Gastroesophageal sphincter (tissue), 4 donors: Measurements from ENCODE around the gene SEC11C. TPM values are rescaled to one million over a fixed set of nuclear protein-coding genes. Genes with fewer than 3 reads are reported as not detected.

Experiments used
- ATAC-seq: fragments of 150-250 bp; one replicate; pipeline ENCODE4 v1.9.1; 2016; ENCODE audit warnings: mild to moderate bottlenecking, moderate library complexity
- H3K27ac ChIP-seq, 4 donors: fragments of 200-600 bp; sonication (generic) in 3 of 4; 1 replicate in 3 of 4; 2 replicates in 1 of 4; pipeline ENCODE4 v1.5.1; 2016 to 2019
- H3K27me3 ChIP-seq: fragments of 200-600 bp; sonication (generic); one replicate; pipeline ENCODE4 v1.5.1; 2019
- H3K36me3 ChIP-seq, 2 donors: fragments of 200-600 bp; sonication (generic); one replicate each; pipeline ENCODE4 v1.5.1; 2019; ENCODE audit warnings: control low read depth in 1 of 2
- H3K4me1 ChIP-seq, 3 donors: fragments of 200-600 bp; sonication (generic); 1 replicate in 2 of 3; 2 replicates in 1 of 3; pipeline ENCODE4 v1.5.1; 2016 to 2019; ENCODE audit warnings: control low read depth in 2 of 3
- H3K4me3 ChIP-seq, 2 donors: fragments of 200-600 bp; sonication (generic); one replicate each; pipeline ENCODE4 v1.5.1; 2019; ENCODE audit warnings: mild to moderate bottlenecking in 1 of 2, moderate library complexity in 1 of 2
- H3K9me3 ChIP-seq, 3 donors: fragments of 200-600 bp; sonication (generic); one replicate each; pipeline ENCODE4 v1.5.1; 2017 to 2019; ENCODE audit warnings: control low read depth in 2 of 3
- CTCF ChIP-seq, 4 experiments: fragments of 200-600 bp in 2 of 4; fragments of 450-650 bp in 2 of 4; sonication (generic) in 1 of 4; IDR thresholded peaks; one replicate each; pipeline ENCODE4 v1.5.1; 2017 to 2019; ENCODE audit warnings: antibody characterized with exemption in 4 of 4, mild to moderate bottlenecking in 2 of 4, moderate library complexity in 2 of 4
- EP300 ChIP-seq: sonication (generic); formaldehyde crosslinking; IDR thresholded peaks from one replicate; pipeline ENCODE4 v1.6.1; 2017; ENCODE audit warnings: antibody characterized with exemption, mild to moderate bottlenecking
- POLR2A ChIP-seq, 2 donors: fragments of 450-650 bp; IDR thresholded peaks; one replicate each; pipeline ENCODE4 v1.6.1; 2017; ENCODE audit warnings: antibody characterized with exemption in 2 of 2, mild to moderate bottlenecking in 2 of 2, moderate library complexity in 1 of 2
- POLR2AphosphoS5 ChIP-seq: sonication (generic); formaldehyde crosslinking; IDR thresholded peaks from one replicate; pipeline ENCODE4 v1.6.1; 2017; ENCODE audit warnings: antibody characterized with exemption
- WGBS, 2 donors: methylation state at CpG; one replicate each; pipeline ENCODE4 v1.1.5; 2018; ENCODE audit warnings: low coverage in 1 of 2; 5-methylcytosine and 5-hydroxymethylcytosine counted together
- total RNA-seq, 4 donors: library from RNA; depleted of rRNA; stranded (reverse); fragments of >200 nt; gene quantifications; one replicate each; pipeline ENCODE4 v1.1.0, GENCODE V29; 2016

The SEC11C gene
- total RNA-seq, 4 donors from 2014 or later, result 14.7 to 25.2 (median 21.6) TPM

DNA sequence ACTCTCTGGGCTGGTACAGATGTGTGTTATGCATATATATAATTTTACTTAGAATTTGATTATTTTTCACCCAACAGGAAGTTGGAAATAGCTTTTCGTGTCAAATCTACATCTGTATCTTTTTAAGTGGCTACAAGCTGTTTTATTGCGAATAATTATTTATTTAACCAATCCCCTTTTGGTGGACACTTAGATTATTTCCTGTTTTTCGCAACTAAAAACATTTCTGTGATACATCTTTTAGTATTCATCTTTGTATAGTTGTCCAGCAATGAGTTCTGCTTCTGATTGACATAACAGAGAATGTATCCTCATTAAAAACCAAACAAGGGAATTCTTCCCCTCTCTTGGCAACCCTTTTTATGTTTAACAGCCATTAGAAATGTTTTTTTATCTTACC is 16.6 kb downstream of the SEC11C start:
- no peaks in the 10 kb centered on the region for H3K4me1 ChIP-seq
- no peak overlapping the region for H3K4me3 ChIP-seq
- TF ChIP-seq POLR2AphosphoS5, result no peak
- no peak for TF ChIP-seq CTCF (IDR thresholded peaks at IDR 0.05)
- TF ChIP-seq POLR2A (IDR thresholded peaks at IDR 0.05), result no peak
- TF ChIP-seq EP300, result no peak
- no peak for ATAC-seq
- WGBS, 2 donors, result 94 to 96% methylated on average over 3 of the region's 3 CpGs
- no peaks in the 10 kb centered on the region for H3K9me3 ChIP-seq
- H3K27me3 ChIP-seq, result no peaks in the 10 kb centered on the region
- no peak overlapping the region for H3K27ac ChIP-seq
- peaks cover 0 to 81% of the 10 kb centered on the region in 2 donors for H3K36me3 ChIP-seq

DNA sequence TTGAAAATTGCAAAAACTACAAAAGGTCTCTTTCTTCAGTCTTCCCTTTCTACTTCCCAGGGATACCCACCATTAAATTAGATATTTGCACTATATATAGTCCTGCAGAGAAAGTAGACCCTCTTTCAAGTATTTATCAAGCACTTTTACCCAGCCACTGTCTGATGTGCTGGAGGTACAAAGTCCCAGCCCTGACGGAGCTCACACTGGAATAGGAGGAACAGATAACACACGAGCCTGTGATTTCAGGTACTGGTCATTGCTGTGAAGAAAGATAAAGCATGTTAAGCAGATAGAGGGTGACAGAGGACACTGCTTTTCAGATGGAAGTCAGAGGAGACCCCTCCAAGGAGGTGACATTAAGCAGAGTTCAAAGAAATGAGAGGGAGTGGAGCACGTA is 19.6 kb downstream of the SEC11C start:
- TF ChIP-seq POLR2A (IDR thresholded peaks at IDR 0.05) (no peak), EP300 (no peak)

GRCh38 chr18:59159986-59160385 is 20.3 kb downstream of the SEC11C start:
- TF ChIP-seq POLR2AphosphoS5, result no peak
- no peak for TF ChIP-seq CTCF (IDR thresholded peaks at IDR 0.05)
- no peak for TF ChIP-seq POLR2A (IDR thresholded peaks at IDR 0.05)
- TF ChIP-seq EP300, result no peak
- Histone ChIP-seq H3K9me3 (no peaks in the 10 kb centered on the region), H3K4me1 (no peaks in the 10 kb centered on the region), H3K27ac (no peak overlapping the region), H3K36me3 (peaks cover 0 to 45% of the 10 kb centered on the region in 2 donors), H3K4me3 (no peak overlapping the region), H3K27me3 (no peaks in the 10 kb centered on the region)
- no peak for ATAC-seq
- WGBS, 2 donors, result 86 to 91% methylated on average over 7 to 10 of the region's 10 CpGs

More for the DNA sequence above, 19.6 kb downstream of the SEC11C start:
- Histone ChIP-seq H3K27me3 (no peaks in the 10 kb centered on the region), H3K9me3 (no peaks in the 10 kb centered on the region), H3K4me1 (no peaks in the 10 kb centered on the region), H3K4me3 (no peak overlapping the region), H3K27ac (no peak overlapping the region), H3K36me3 (peaks cover 0 to 52% of the 10 kb centered on the region in 2 donors)
- no peak for ATAC-seq
- WGBS, 2 donors, result 79 to 84% methylated on average over 2 to 3 of the region's 3 CpGs

DNA sequence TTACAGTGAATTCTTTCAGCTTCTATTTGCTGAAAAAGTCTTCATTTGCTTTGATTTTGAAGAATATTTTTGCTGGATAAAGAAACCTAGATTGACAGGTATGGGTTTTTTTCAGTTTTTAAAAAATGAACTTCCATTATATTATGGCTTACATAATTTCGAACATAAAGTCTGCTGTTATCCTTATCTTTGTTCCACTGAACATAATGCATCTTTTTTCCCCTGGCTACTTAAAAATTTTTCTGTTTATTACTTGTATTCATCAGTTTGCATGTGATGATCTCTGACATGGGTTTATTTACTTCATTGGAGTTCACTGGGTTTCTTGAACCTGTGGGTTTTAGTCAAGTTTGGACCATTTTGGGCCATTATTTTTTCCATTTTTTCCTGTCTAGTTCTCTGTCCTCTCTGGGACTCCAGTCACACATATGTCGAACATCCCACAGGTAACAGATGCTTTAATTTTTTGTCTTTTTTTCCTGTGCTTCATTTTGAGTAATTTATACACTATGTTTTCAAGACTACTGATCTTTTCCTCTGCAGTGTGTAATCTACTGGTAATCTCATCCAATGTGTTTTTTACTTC is 33.1 kb downstream of the SEC11C start:
- no peak for ATAC-seq
- Histone ChIP-seq H3K4me1 (no peaks in the 10 kb centered on the region), H3K27me3 (no peaks in the 10 kb centered on the region), H3K4me3 (no peak overlapping the region), H3K9me3 (peaks cover 0 to 31% (median 0%) of the 10 kb centered on the region in 3 donors), H3K36me3 (no peaks in the 10 kb centered on the region), H3K27ac (no peak overlapping the region)
- 62 to 82% methylated on average over 2 of the region's 2 CpGs for WGBS, 2 donors
- TF ChIP-seq EP300 (no peak), POLR2A (IDR thresholded peaks at IDR 0.05) (no peak), POLR2AphosphoS5 (no peak), CTCF (IDR thresholded peaks at IDR 0.05) (no peak)

GRCh38 chr18:59177485-59177884 is 37.8 kb downstream of the SEC11C start:
- Histone ChIP-seq H3K27ac (no peak overlapping the region), H3K4me3 (no peak overlapping the region), H3K4me1 (no peaks in the 10 kb centered on the region), H3K36me3 (no peaks in the 10 kb centered on the region), H3K27me3 (no peaks in the 10 kb centered on the region), H3K9me3 (peaks cover 0 to 19% (median 0%) of the 10 kb centered on the region in 3 donors)
- TF ChIP-seq POLR2AphosphoS5, result no peak
- TF ChIP-seq EP300, result no peak
- no peak for TF ChIP-seq CTCF (IDR thresholded peaks at IDR 0.05)
- no peak for TF ChIP-seq POLR2A (IDR thresholded peaks at IDR 0.05)
- WGBS, 2 donors, result 82% methylated on average over 3 to 4 of the region's 4 CpGs
- no peak for ATAC-seq
